Endothelial cell of umbilical vein (primary cell): ENCODE data around the gene PYGB. TPM values are rescaled to one million over a fixed set of nuclear protein-coding genes. Genes with fewer than 3 reads are reported as not detected.
"Not testable (repeated sequence)": the region's sequence is repeated elsewhere in the genome, so short reads cannot be mapped to it uniquely, and the experiment has no call there.

ENCODE experiments used
- BruUV-seq: library from RNA; stranded (reverse); fragments of 400-500 nt; replicated peaks from 2 replicates; lab custom pipeline; 2021; lab: Mats Ljungman, UMichigan
- CTCF ChIA-PET: fragments of 300-600, 350-600 bp; sonication (Branson Sonifier 250); formaldehyde crosslinking; loops from one replicate; lab custom pipeline; 2021; ENCODE audit warnings: antibody characterized with exemption, inconsistent platforms; lab: Charles Lee
- POLR2A ChIA-PET: fragments of 300-600, 350-600 bp; sonication (Branson Sonifier 250); formaldehyde crosslinking; loops from one replicate; lab custom pipeline; 2021; ENCODE audit warnings: antibody characterized with exemption, inconsistent platforms; lab: Charles Lee
- DNase-seq: peaks from one replicate; pipeline ENCODE4 v3.0.0-alpha.2; 2011; ENCODE audit warnings: low read depth, low spot score
- FAIRE-seq: peaks from 2 replicates; lab custom pipeline; 2011; peaks lifted over from hg19 to GRCh38; lab: Jason Lieb, UNC
- H2AFZ ChIP-seq: 2 replicates; pipeline ENCODE4 v1.6.0; 2012; ENCODE audit warnings: low read depth, low read length, control low read depth, inconsistent platforms
- H3K27ac ChIP-seq: 2 replicates; pipeline ENCODE4 v1.5.1; 2011; ENCODE audit warnings: low read depth, mild to moderate bottlenecking, control low read depth, low read length, moderate library complexity; ENCODE audit not compliant: insufficient read depth
- H3K27me3 ChIP-seq, 2 experiments: 2 replicates each; pipeline versions ENCODE4 v1.6.0 to v1.6.1; 2011; ENCODE audit warnings: low read length in 2 of 2, mixed read lengths in 1 of 2; ENCODE audit not compliant: control insufficient read depth in 2 of 2, insufficient read depth in 2 of 2
- H3K36me3 ChIP-seq, 2 experiments: 2 replicates in 1 of 2; 3 replicates in 1 of 2; pipeline ENCODE4 v1.5.1; 2011; ENCODE audit warnings: low read length in 2 of 2, mild to moderate bottlenecking in 1 of 2, moderate library complexity in 1 of 2; ENCODE audit not compliant: control insufficient read depth in 2 of 2, insufficient read depth in 2 of 2; ENCODE audit errors: extremely low read depth in 1 of 2
- H3K4me1 ChIP-seq: 3 replicates; pipeline ENCODE4 v1.5.1; 2011; ENCODE audit warnings: mild to moderate bottlenecking, low read length; ENCODE audit not compliant: control insufficient read depth, insufficient read depth; ENCODE audit errors: extremely low read depth
- H3K4me2 ChIP-seq: 2 replicates; pipeline ENCODE4 v1.6.1; 2011; ENCODE audit warnings: low read length, control low read depth, mixed read lengths; ENCODE audit not compliant: insufficient read depth
- H3K4me3 ChIP-seq, 3 experiments: fragments of 200-600 bp in 1 of 3; sonication (generic), shearing (Covaris generic) in 1 of 3; replicated peaks in 1 of 3; 2 replicates each; pipeline ENCODE4 v1.5.1; 2011 to 2016; ENCODE audit warnings: control low read depth in 3 of 3, low read length in 3 of 3, mild to moderate bottlenecking in 2 of 3, inconsistent platforms in 1 of 3, low read depth in 1 of 3, moderate library complexity in 1 of 3; ENCODE audit not compliant: insufficient read depth in 1 of 3
- H3K79me2 ChIP-seq: 2 replicates; pipeline ENCODE4 v1.6.0; 2012; ENCODE audit warnings: low read length, inconsistent platforms; ENCODE audit not compliant: control insufficient read depth, insufficient read depth
- H3K9ac ChIP-seq: replicated peaks from 2 replicates; pipeline ENCODE3; 2011; ENCODE audit warnings: low read length, control low read depth; ENCODE audit not compliant: insufficient read depth; ENCODE audit errors: extremely low read depth
- H3K9me1 ChIP-seq: replicated peaks from 3 replicates; pipeline ENCODE4 v1.6.0; 2011; ENCODE audit warnings: mild to moderate bottlenecking, low read length; ENCODE audit not compliant: control insufficient read depth, insufficient read depth; ENCODE audit errors: extremely low read depth
- H3K9me3 ChIP-seq: replicated peaks from 2 replicates; pipeline ENCODE4 v1.5.1; 2012; ENCODE audit warnings: low read length, inconsistent platforms; ENCODE audit not compliant: control insufficient read depth, insufficient read depth
- H4K20me1 ChIP-seq: replicated peaks from 2 replicates; pipeline ENCODE3; 2011; ENCODE audit warnings: mild to moderate bottlenecking, low read length; ENCODE audit not compliant: control insufficient read depth, insufficient read depth; ENCODE audit errors: extremely low read depth
- dilution Hi-C: fragments of 300-500 bp; cut with MboI; formaldehyde crosslinking; loops from one replicate; pipeline ENCODE4 v1.15.0; 2019; ENCODE audit warnings: low sequenced_read_pairs; ENCODE audit not compliant: extremely low pct_ligation_motif_present
- intact Hi-C: fragments of 100-400 bp; cut with micrococcal nuclease; formaldehyde crosslinking; loops from one replicate; pipeline ENCODE4 v1.10.0; 2022
- polyA plus RNA-seq, 4 experiments: library from polyadenylated mRNA; depleted of rRNA in 3 of 4; stranded (reverse) in 3 of 4; unstranded in 1 of 4; fragments of >200 nt; gene quantifications; 2 replicates each; pipeline versions ENCODE4 v1.2.1 to v1.2.3, GENCODE V29; 2011 to 2012; ENCODE audit warnings: missing spikeins in 1 of 4
- total RNA-seq: library from RNA; stranded (reverse); gene quantifications from 2 replicates; pipeline ENCODE4 v1.2.3, GENCODE V29; 2021

The PYGB gene
- total and polyA plus RNA-seq, 2 donors (not counting 3 experiments of a cell fraction or from before 2014, with no cell fraction given): 36.1 to 60.2 TPM

- BruUV-seq, H2AFZ ChIP-seq, H3K9ac ChIP-seq, dilution Hi-C loops, DNase-seq, H4K20me1 ChIP-seq, intact Hi-C loops, FAIRE-seq, H3K27ac ChIP-seq, H3K9me3 ChIP-seq, H3K9me1 ChIP-seq, H3K79me2 ChIP-seq, H3K27me3 ChIP-seq, POLR2A ChIA-PET, CTCF ChIA-PET, H3K36me3 ChIP-seq, H3K4me3 ChIP-seq, H3K4me2 ChIP-seq: not testable (repeated sequence)
- H3K4me1 ChIP-seq: peaks cover 12% of the 10 kb centered on the region
Observed at GRCh38 chr20:25240851-25241658, 6.8 kb upstream of the PYGB start.

- H3K9me1 ChIP-seq, dilution Hi-C loops, H3K9me3 ChIP-seq, H3K27me3 ChIP-seq, H4K20me1 ChIP-seq, POLR2A ChIA-PET, intact Hi-C loops, H3K36me3 ChIP-seq, H2AFZ ChIP-seq, CTCF ChIA-PET, FAIRE-seq, H3K4me3 ChIP-seq, BruUV-seq, DNase-seq, H3K4me2 ChIP-seq, H3K9ac ChIP-seq, H3K27ac ChIP-seq, H3K79me2 ChIP-seq: not testable (repeated sequence)
- H3K4me1 ChIP-seq: peaks cover 12% of the 10 kb centered on the region
Observed at GRCh38 chr20:25241659-25241955, 6.3 kb upstream of the PYGB start.
